NCI-H226 (cell line): ENCODE measurements around the gene GRID1.

ENCODE experiments used
- DNase-seq: peaks from one replicate; pipeline ENCODE4 v3.0.0-alpha.2; 2015

GRID1 gene

GRCh38 chr10:86265236-86265894 lies 101.2 kb downstream of the GRID1 start:
- no peak for DNase-seq

- DNase-seq = no peak
These were observed 101.9 kb downstream of the GRID1 start for GRCh38 chr10:86264481-86265231.

- DNase-seq = no peak
These were observed 102.7 kb downstream of the GRID1 start for GRCh38 chr10:86263907-86264306.

- DNase-seq = no peak
These were observed 103.4 kb downstream of the GRID1 start for GRCh38 chr10:86263209-86263608.

- no peak for DNase-seq
These were observed 103.9 kb downstream of the GRID1 start for GRCh38 chr10:86262688-86263181.

GRCh38 chr10:86261941-86262687 lies 104.5 kb downstream of the GRID1 start:
- DNase-seq = no peak

- DNase-seq = no peak
These were observed 105.1 kb downstream of the GRID1 start for GRCh38 chr10:86261470-86261869.

- no peak for DNase-seq
These were observed 106.0 kb downstream of the GRID1 start for GRCh38 chr10:86260564-86260963.

GRCh38 chr10:86259901-86260562 lies 106.6 kb downstream of the GRID1 start:
- DNase-seq = no peak

GRCh38 chr10:86258941-86259340 lies 107.7 kb downstream of the GRID1 start:
- DNase-seq = no peak

GRCh38 chr10:86258499-86258898 lies 108.1 kb downstream of the GRID1 start:
- DNase-seq = no peak

- DNase-seq = no peak
These were observed 108.9 kb downstream of the GRID1 start for GRCh38 chr10:86257683-86258082.

GRCh38 chr10:86256690-86257315 lies 109.8 kb downstream of the GRID1 start:
- no peak for DNase-seq

- DNase-seq = no peak
These were observed 111.0 kb downstream of the GRID1 start for GRCh38 chr10:86255405-86256251.

GRCh38 chr10:86254526-86255174 lies 111.9 kb downstream of the GRID1 start:
- no peak for DNase-seq

GRCh38 chr10:86254081-86254480 lies 112.5 kb downstream of the GRID1 start:
- no peak for DNase-seq

- no peak for DNase-seq
These were observed 113.2 kb downstream of the GRID1 start for GRCh38 chr10:86253091-86254072.

GRCh38 chr10:86252556-86252955 lies 114.0 kb downstream of the GRID1 start:
- DNase-seq = no peak

GRCh38 chr10:86252079-86252478 lies 114.5 kb downstream of the GRID1 start:
- DNase-seq = no peak

GRCh38 chr10:86251426-86251825 lies 115.2 kb downstream of the GRID1 start:
- no peak for DNase-seq
